Measurements from ENCODE around the gene ALDOB.

ALDOB gene

GRCh38 chr9:101478444-101478843, 42.9 kb upstream of the ALDOB start:
- H4K20me1 ChIP-seq (ENCODE audit: control insufficient read depth, insufficient read depth, low read depth, low read length) = no peaks in the 10 kb centered on the region
- H3K4me2 ChIP-seq (ENCODE audit: low read length) = no peak overlapping the region
- no peaks in the 10 kb centered on the region for H3K4me1 ChIP-seq (ENCODE audit: control insufficient read depth, low read length)
- H3K9me3 ChIP-seq (ENCODE audit: control insufficient read depth, insufficient read depth, low read length) = no peaks in the 10 kb centered on the region
- H3K9me2 ChIP-seq (replicated peaks; ENCODE audit: control insufficient read depth, low read length) = no peaks in the 10 kb centered on the region
- no peaks in the 10 kb centered on the region for H3K79me2 ChIP-seq (ENCODE audit: control insufficient read depth, low read length)
- H3K36me3 ChIP-seq (ENCODE audit: control insufficient read depth, low read length) = no peaks in the 10 kb centered on the region
- no peaks in the 10 kb centered on the region for H3F3A ChIP-seq (ENCODE audit: control insufficient read depth, insufficient read depth)
- peaks cover 3% of the 10 kb centered on the region; the same call in 1 of the 2 replicates for H3K27me3 ChIP-seq (ENCODE audit: control insufficient read depth, low read length)
- TF ChIP-seq EZH2phosphoT487 (IDR thresholded peaks at IDR 0.05; ENCODE audit: borderline replicate concordance, low read length) = no peak
- no peak for TF ChIP-seq CTCF (IDR thresholded peaks at IDR 0.05; ENCODE audit: low read depth, low read length, poor library complexity, severe bottlenecking)
- no peak overlapping the region for H3K4me3 ChIP-seq (ENCODE audit: low read length)
- no peak overlapping the region for H3K27ac ChIP-seq (ENCODE audit: low read depth, low read length)

- Histone ChIP-seq H3K4me1 (ENCODE audit: control insufficient read depth, low read length) (no peaks in the 10 kb centered on the region), H3K9me3 (ENCODE audit: control insufficient read depth, insufficient read depth, low read length) (no peaks in the 10 kb centered on the region), H3K27ac (ENCODE audit: low read depth, low read length) (no peak overlapping the region), H3K4me2 (ENCODE audit: low read length) (no peak overlapping the region), H3K9me2 (replicated peaks; ENCODE audit: control insufficient read depth, low read length) (no peaks in the 10 kb centered on the region), H3F3A (ENCODE audit: control insufficient read depth, insufficient read depth) (no peaks in the 10 kb centered on the region), H3K36me3 (ENCODE audit: control insufficient read depth, low read length) (no peaks in the 10 kb centered on the region), H3K27me3 (ENCODE audit: control insufficient read depth, low read length) (peaks cover 7% of the 10 kb centered on the region; the same call in 1 of the 2 replicates), H3K4me3 (ENCODE audit: low read length) (no peak overlapping the region), H4K20me1 (ENCODE audit: control insufficient read depth, insufficient read depth, low read depth, low read length) (no peaks in the 10 kb centered on the region), H3K79me2 (ENCODE audit: control insufficient read depth, low read length) (no peaks in the 10 kb centered on the region)
- TF ChIP-seq CTCF (IDR thresholded peaks at IDR 0.05; ENCODE audit: low read depth, low read length, poor library complexity, severe bottlenecking) = no peak
- no peak for TF ChIP-seq EZH2phosphoT487 (IDR thresholded peaks at IDR 0.05; ENCODE audit: borderline replicate concordance, low read length)
Observed at GRCh38 chr9:101477736-101478135, 42.2 kb upstream of the ALDOB start.

GRCh38 chr9:101477214-101477613, 41.6 kb upstream of the ALDOB start:
- Histone ChIP-seq H3K27ac (ENCODE audit: low read depth, low read length) (no peak overlapping the region), H3K4me2 (ENCODE audit: low read length) (no peak overlapping the region), H3K9me3 (ENCODE audit: control insufficient read depth, insufficient read depth, low read length) (no peaks in the 10 kb centered on the region), H3F3A (ENCODE audit: control insufficient read depth, insufficient read depth) (no peaks in the 10 kb centered on the region), H3K36me3 (ENCODE audit: control insufficient read depth, low read length) (no peaks in the 10 kb centered on the region), H3K27me3 (ENCODE audit: control insufficient read depth, low read length) (peaks cover 7% of the 10 kb centered on the region), H3K4me3 (ENCODE audit: low read length) (no peak overlapping the region), H4K20me1 (ENCODE audit: control insufficient read depth, insufficient read depth, low read depth, low read length) (no peaks in the 10 kb centered on the region), H3K4me1 (ENCODE audit: control insufficient read depth, low read length) (no peaks in the 10 kb centered on the region), H3K79me2 (ENCODE audit: control insufficient read depth, low read length) (no peaks in the 10 kb centered on the region), H3K9me2 (replicated peaks; ENCODE audit: control insufficient read depth, low read length) (no peaks in the 10 kb centered on the region)
- TF ChIP-seq CTCF (IDR thresholded peaks at IDR 0.05; ENCODE audit: low read depth, low read length, poor library complexity, severe bottlenecking) (no peak), EZH2phosphoT487 (IDR thresholded peaks at IDR 0.05; ENCODE audit: borderline replicate concordance, low read length) (no peak)
